Natural killer cell (primary cell): ENCODE data around the gene MEF2B. TPM values are rescaled to one million over a fixed set of nuclear protein-coding genes. Genes with fewer than 3 reads are reported as not detected.
"Not testable (repeated sequence)": the region's sequence is repeated elsewhere in the genome, so short reads cannot be mapped to it uniquely, and the experiment has no call there.

Experiments
- ATAC-seq, 3 donors: fragments of 150-1000 bp in 2 of 3; fragments of 200-7000 bp in 1 of 3; cut with Tn5 transposase; 1 replicate in 1 of 3; 2 replicates in 2 of 3; pipeline ENCODE4 v1.10.0; 2021; ENCODE audit warnings: mild to moderate bottlenecking in 2 of 3, moderate library complexity in 2 of 3
- DNase-seq, 2 donors: peaks; one replicate each; pipeline versions ENCODE4 v3.0.0 to v3.0.0-alpha.2; 2013 to 2021; ENCODE audit warnings: mixed read lengths in 1 of 2
- H3K27ac ChIP-seq: one replicate; pipeline ENCODE4 v1.5.1; 2013; ENCODE audit warnings: mild to moderate bottlenecking, low read length
- H3K27me3 ChIP-seq: one replicate; pipeline ENCODE4 v1.6.1; 2013; ENCODE audit warnings: low read length; ENCODE audit not compliant: control insufficient read depth, insufficient read depth
- H3K36me3 ChIP-seq: one replicate; pipeline ENCODE4 v1.6.1; 2013; ENCODE audit warnings: low read length; ENCODE audit not compliant: control insufficient read depth, insufficient read depth
- H3K4me1 ChIP-seq: one replicate; pipeline ENCODE4 v1.6.1; 2013; ENCODE audit warnings: low read length; ENCODE audit not compliant: control insufficient read depth, insufficient read depth
- H3K4me3 ChIP-seq: one replicate; pipeline ENCODE4 v1.5.1; 2013; ENCODE audit warnings: low read length
- H3K9me3 ChIP-seq: one replicate; pipeline ENCODE4 v1.6.1; 2013; ENCODE audit warnings: low read length; ENCODE audit not compliant: control insufficient read depth, insufficient read depth
- H3K27ac Mint-ChIP-seq, 2 donors: one replicate each; pipeline ENCODE4 v1.8.0; 2022; ENCODE audit warnings: mild to moderate bottlenecking in 2 of 2, mixed read lengths in 2 of 2, moderate library complexity in 1 of 2
- H3K27me3 Mint-ChIP-seq, 2 donors: one replicate each; pipeline ENCODE4 v1.8.0; 2022; ENCODE audit warnings: low read depth in 2 of 2, mixed read lengths in 2 of 2
- H3K36me3 Mint-ChIP-seq: one replicate; pipeline ENCODE4 v1.8.0; 2022; ENCODE audit warnings: mixed read lengths
- H3K4me1 Mint-ChIP-seq, 2 donors: one replicate each; pipeline ENCODE4 v1.8.0; 2022; ENCODE audit warnings: mixed read lengths in 2 of 2
- H3K4me3 Mint-ChIP-seq: one replicate; pipeline ENCODE4 v1.8.0; 2022; ENCODE audit warnings: mild to moderate bottlenecking, moderate library complexity, mixed read lengths
- H3K9me3 Mint-ChIP-seq, 2 donors: one replicate each; pipeline ENCODE4 v1.8.0; 2022; ENCODE audit warnings: mixed read lengths in 2 of 2
- WGBS: methylation state at CpG from one replicate; pipeline ENCODE4 v1.1.7; 2013; ENCODE audit warnings: missing lambda C conversion rate; ENCODE audit not compliant: insufficient coverage; 5-methylcytosine and 5-hydroxymethylcytosine counted together
- intact Hi-C: fragments of 100-400 bp; cut with micrococcal nuclease; formaldehyde crosslinking; loops from one replicate; pipeline ENCODE4 v1.14.2; 2022
- total RNA-seq, 4 donors: library from RNA; stranded (reverse); fragments of 120-200 nt in 1 of 4; gene quantifications; one replicate each; pipeline versions ENCODE4 v1.2.3 to v1.2.4, GENCODE V29; 2013 to 2022
- TF ChIP-seq, protein P1 (sequence below): fragments of 200-600 bp; IDR thresholded peaks from one replicate; pipeline ENCODE4 v1.8.0; 2022; ENCODE audit warnings: antibody characterized with exemption

The MEF2B gene
- total RNA-seq, 3 donors from 2014 or later (not counting 1 experiment from before 2014, with no cell fraction given): 4.7 to 7.0 (median 5.6) TPM

DNA sequence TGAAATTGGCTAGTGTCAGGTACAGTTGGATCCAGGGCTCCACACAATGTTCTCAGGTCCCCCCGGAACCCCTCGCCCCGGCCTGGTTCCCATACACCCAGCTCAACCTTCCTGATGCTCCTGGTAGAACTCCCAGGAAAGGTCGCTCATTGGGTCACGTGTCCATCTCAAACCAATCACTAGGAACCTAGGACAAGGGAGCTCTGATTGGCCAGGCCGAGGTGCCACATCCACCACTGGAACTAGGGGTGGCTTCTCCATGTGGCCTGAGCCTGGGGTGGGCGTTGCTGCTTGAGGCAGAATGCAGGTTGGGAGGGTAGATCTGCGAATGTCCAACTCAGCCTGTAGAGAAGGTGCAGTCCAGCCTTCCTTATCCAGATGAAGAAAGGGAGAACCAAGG lies 6.9 kb upstream of the MEF2B start:
- no peak for DNase-seq
- WGBS: 90% methylated on average over 8 of the region's 8 CpGs
- TF ChIP-seq, protein P1, sequence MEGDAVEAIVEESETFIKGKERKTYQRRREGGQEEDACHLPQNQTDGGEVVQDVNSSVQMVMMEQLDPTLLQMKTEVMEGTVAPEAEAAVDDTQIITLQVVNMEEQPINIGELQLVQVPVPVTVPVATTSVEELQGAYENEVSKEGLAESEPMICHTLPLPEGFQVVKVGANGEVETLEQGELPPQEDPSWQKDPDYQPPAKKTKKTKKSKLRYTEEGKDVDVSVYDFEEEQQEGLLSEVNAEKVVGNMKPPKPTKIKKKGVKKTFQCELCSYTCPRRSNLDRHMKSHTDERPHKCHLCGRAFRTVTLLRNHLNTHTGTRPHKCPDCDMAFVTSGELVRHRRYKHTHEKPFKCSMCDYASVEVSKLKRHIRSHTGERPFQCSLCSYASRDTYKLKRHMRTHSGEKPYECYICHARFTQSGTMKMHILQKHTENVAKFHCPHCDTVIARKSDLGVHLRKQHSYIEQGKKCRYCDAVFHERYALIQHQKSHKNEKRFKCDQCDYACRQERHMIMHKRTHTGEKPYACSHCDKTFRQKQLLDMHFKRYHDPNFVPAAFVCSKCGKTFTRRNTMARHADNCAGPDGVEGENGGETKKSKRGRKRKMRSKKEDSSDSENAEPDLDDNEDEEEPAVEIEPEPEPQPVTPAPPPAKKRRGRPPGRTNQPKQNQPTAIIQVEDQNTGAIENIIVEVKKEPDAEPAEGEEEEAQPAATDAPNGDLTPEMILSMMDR: no peak
- no peak overlapping the region for H3K27ac ChIP-seq
- Mint-ChIP-seq H3K9me3 (no peaks in the 10 kb centered on the region), H3K4me1 (peaks cover 0 to 13% of the 10 kb centered on the region in 2 donors), H3K36me3 (peaks cover 2% of the 10 kb centered on the region), H3K27me3 (no peaks in the 10 kb centered on the region), H3K4me3 (no peak overlapping the region), H3K27ac (no peak overlapping the region)
- H3K9me3 ChIP-seq: no peaks in the 10 kb centered on the region
- intact Hi-C loops: no loop called here
- no peaks in the 10 kb centered on the region for H3K27me3 ChIP-seq
- ATAC-seq: no peak
- peaks cover 28% of the 10 kb centered on the region for H3K36me3 ChIP-seq
- H3K4me1 ChIP-seq: peaks cover 14% of the 10 kb centered on the region
- no peak overlapping the region for H3K4me3 ChIP-seq

DNA sequence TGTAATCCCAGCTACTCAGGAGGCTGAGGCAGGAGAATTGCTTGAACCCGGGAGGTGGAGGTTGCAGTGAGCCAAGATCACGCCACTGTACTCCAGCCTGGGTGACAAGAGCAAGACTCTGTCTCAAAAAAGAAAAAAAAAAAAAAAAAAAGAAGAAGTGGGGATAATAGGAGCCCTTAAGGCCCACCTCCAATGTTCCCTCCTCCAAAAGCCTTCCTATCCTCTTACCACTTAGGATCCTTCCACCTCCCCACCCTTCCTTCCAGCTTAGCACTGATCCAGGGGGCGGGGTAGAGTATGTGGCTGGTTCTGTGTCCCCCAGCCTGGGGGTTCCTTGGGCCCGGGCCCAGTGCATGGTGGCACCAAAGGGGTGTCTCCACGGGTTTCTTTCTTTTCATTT lies 3.2 kb upstream of the MEF2B start:
- H3K27me3 ChIP-seq, DNase-seq, H3K27me3 Mint-ChIP-seq, H3K4me3 ChIP-seq, H3K27ac ChIP-seq, H3K27ac Mint-ChIP-seq, H3K9me3 ChIP-seq, H3K9me3 Mint-ChIP-seq, H3K4me3 Mint-ChIP-seq, ATAC-seq, H3K36me3 Mint-ChIP-seq, intact Hi-C loops: not testable (repeated sequence)
- H3K4me1 ChIP-seq: peaks cover 18% of the 10 kb centered on the region
- peaks cover 12% of the 10 kb centered on the region for H3K36me3 ChIP-seq
- 92% methylated on average over 5 of the region's 5 CpGs for whole genome bisulfite sequencing
- peaks cover 15 to 16% of the 10 kb centered on the region in 2 donors for H3K4me1 Mint-ChIP-seq

DNA sequence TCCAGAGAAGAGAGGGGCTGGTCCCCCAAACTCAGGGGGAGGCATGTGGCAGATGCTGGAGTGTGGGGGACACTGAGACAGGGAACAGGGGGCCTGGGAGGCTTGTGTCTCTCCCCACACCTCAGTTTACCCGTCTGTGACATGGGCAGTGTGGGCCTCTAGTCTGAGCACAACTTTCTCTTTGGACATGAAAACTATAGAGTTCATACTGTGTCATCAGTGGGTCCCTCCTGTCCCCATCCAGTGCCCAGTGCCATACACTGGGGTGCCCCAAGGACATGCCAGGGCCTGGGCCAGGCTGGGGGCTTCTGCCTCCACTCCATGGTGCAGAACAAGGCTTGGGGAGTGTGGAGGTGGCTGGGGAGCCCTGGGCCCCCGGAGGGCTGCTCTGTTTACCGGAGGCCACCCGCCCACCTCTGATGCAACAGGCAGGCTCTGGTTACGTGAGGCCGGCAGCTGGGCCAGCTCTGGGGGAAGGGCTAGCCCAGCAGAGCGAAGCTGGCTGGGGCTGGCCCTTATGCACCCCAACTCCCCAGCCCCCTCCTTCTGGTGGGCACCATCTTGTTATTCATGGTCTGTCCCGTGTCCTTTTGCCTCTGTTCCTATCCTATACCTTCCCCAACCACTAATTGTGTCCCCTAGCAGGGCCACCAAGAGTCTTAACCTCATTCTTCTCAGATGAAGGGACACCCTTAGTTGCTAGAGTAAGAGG lies 1.9 kb upstream of the MEF2B start:
- intact Hi-C loops: no loop called here
- 84% methylated on average over 8 of the region's 8 CpGs for WGBS
- Mint-ChIP-seq H3K27ac (no peak overlapping the region), H3K4me3 (no peak overlapping the region), H3K36me3 (no peaks in the 10 kb centered on the region), H3K4me1 (peaks cover 15 to 16% of the 10 kb centered on the region in 2 donors), H3K27me3 (peaks cover 0 to 4% of the 10 kb centered on the region in 2 donors), H3K9me3 (no peaks in the 10 kb centered on the region)
- Histone ChIP-seq H3K27ac (no peak overlapping the region), H3K4me3 (no peak overlapping the region), H3K27me3 (no peaks in the 10 kb centered on the region), H3K4me1 (peaks cover 18% of the 10 kb centered on the region), H3K36me3 (peaks cover 8% of the 10 kb centered on the region), H3K9me3 (no peaks in the 10 kb centered on the region)
- TF ChIP-seq, protein P1: no peak
- ATAC-seq (no peak), DNase-seq (no peak)

DNA sequence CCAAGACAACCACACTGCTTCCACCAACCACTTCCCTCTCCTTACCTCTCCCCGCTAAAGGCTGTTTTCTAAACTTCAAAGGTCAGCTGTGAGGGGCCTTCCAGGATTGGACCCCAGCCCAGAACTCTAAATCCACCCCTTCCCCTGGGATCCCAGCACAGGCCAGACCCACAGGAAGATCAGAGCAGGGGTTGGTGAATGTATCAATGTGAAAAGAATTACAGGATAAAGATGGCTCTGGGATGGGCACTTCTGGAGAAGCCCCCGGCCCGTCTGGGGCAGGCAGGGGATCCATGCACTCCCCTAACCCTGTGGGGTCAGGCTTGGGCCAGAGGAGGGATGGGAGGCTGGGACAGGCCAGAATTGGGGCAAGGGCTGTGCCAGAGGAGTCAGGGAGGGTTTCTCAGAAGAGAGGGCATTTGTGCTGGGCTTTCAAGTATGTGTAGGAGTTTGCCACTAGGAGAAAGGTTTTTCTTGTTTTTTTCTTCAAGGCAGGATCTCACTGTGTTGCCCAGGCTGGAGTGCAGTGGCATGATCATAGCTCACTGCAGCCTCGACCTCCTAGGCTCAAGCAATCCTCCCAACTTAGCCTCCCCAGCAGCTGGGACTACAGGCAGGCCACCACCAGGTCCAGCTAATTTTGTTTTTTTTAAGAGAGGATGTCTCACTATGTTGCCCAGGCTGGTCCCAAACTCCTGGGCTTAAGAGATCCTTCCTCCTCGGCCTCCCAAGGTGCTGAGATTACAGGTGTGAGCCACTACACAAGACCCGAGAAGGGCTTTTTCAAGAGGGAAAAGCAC lies 1.0 kb upstream of the MEF2B start:
- no peak for ATAC-seq
- Mint-ChIP-seq H3K4me1 (peaks cover 15 to 16% of the 10 kb centered on the region in 2 donors), H3K9me3 (no peaks in the 10 kb centered on the region), H3K36me3 (no peaks in the 10 kb centered on the region), H3K4me3 (peak overlapping the region; percentile 17), H3K27me3 (peaks cover 0 to 4% of the 10 kb centered on the region in 2 donors), H3K27ac (peak overlapping the region in 1 of 2 donors; percentile 69)
- WGBS: 94% methylated on average over 6 of the region's 6 CpGs
- Histone ChIP-seq H3K4me3 (no peak overlapping the region), H3K36me3 (no peaks in the 10 kb centered on the region), H3K4me1 (peaks cover 18% of the 10 kb centered on the region), H3K27ac (no peak overlapping the region), H3K27me3 (no peaks in the 10 kb centered on the region), H3K9me3 (no peaks in the 10 kb centered on the region)
- intact Hi-C loops: no loop called here
- TF ChIP-seq, protein P1: no peak
- no peak for DNase-seq
